IMR-90 (cell line): ENCODE data around the gene GABRB2. TPM values are rescaled to one million over a fixed set of nuclear protein-coding genes. Genes with fewer than 3 reads are reported as not detected.

Experiments
- ATAC-seq: fragments of 200-7000 bp; cut with Tn5 transposase; 2 replicates; pipeline ENCODE4 v1.9.1; 2020; ENCODE audit warnings: low read depth, mild to moderate bottlenecking, moderate library complexity
- BruUV-seq: library from RNA; stranded (reverse); fragments of 400-500 nt; replicated peaks from 2 replicates; lab custom pipeline; 2021; lab: Mats Ljungman, UMichigan
- CTCF ChIA-PET: fragments of 300-600 bp; formaldehyde crosslinking; extraction: SDS; loops from one replicate; lab custom pipeline; 2021; ENCODE audit warnings: antibody characterized with exemption; lab: Yijun Ruan, JAX
- POLR2A ChIA-PET: fragments of 300-600 bp; sonication (Branson Sonifier 250); formaldehyde crosslinking; loops from one replicate; lab custom pipeline; 2022; ENCODE audit warnings: antibody characterized with exemption; ENCODE audit not compliant: unreplicated experiment; lab: Charles Lee
- DNase-seq: peaks from one replicate; pipeline ENCODE4 v3.0.0; 2013
- H2AFZ ChIP-seq: replicated peaks from 2 replicates; pipeline ENCODE3; 2013; ENCODE audit warnings: low read length, mild to moderate bottlenecking; ENCODE audit not compliant: poor library complexity
- H2AK5ac ChIP-seq: 2 replicates; pipeline ENCODE4 v1.6.1; 2013; ENCODE audit warnings: low read depth, low read length, inconsistent platforms
- H2AK9ac ChIP-seq: replicated peaks from 2 replicates; pipeline ENCODE3; 2013; ENCODE audit warnings: mild to moderate bottlenecking, low read depth, low read length, moderate library complexity; ENCODE audit not compliant: poor library complexity
- H2BK120ac ChIP-seq: 2 replicates; pipeline ENCODE4 v1.6.1; 2013; ENCODE audit warnings: low read depth, low read length, inconsistent platforms
- H2BK15ac ChIP-seq: 3 replicates; pipeline ENCODE4 v1.6.1; 2013; ENCODE audit warnings: low read depth, low read length, inconsistent platforms
- H2BK20ac ChIP-seq: 2 replicates; pipeline ENCODE4 v1.6.1; 2013; ENCODE audit warnings: low read depth, mild to moderate bottlenecking, inconsistent platforms, low read length, moderate library complexity
- H2BK5ac ChIP-seq: 2 replicates; pipeline ENCODE4 v1.6.1; 2013; ENCODE audit warnings: mild to moderate bottlenecking, low read depth, low read length, inconsistent platforms; ENCODE audit not compliant: poor library complexity, severe bottlenecking
- H3K14ac ChIP-seq: replicated peaks from 2 replicates; pipeline ENCODE4 v1.6.1; 2013; ENCODE audit warnings: low read depth, low read length, inconsistent platforms
- H3K18ac ChIP-seq: 2 replicates; pipeline ENCODE4 v1.6.1; 2013; ENCODE audit warnings: low read depth, low read length, control low read depth
- H3K23ac ChIP-seq: 2 replicates; pipeline ENCODE4 v1.6.1; 2013; ENCODE audit warnings: low read depth, low read length, inconsistent platforms
- H3K27ac ChIP-seq: 2 replicates; pipeline ENCODE4 v1.5.1; 2013; ENCODE audit warnings: mild to moderate bottlenecking, control low read depth, low read length; ENCODE audit not compliant: insufficient read depth
- H3K27me3 ChIP-seq: 2 replicates; pipeline ENCODE4 v1.6.1; 2013; ENCODE audit warnings: low read length; ENCODE audit not compliant: control insufficient read depth, insufficient read depth
- H3K36me3 ChIP-seq: 2 replicates; pipeline ENCODE4 v1.6.1; 2013; ENCODE audit warnings: low read length, mixed read lengths; ENCODE audit not compliant: control insufficient read depth, insufficient read depth
- H3K4ac ChIP-seq: 2 replicates; pipeline ENCODE4 v1.6.1; 2013; ENCODE audit warnings: low read depth, low read length, inconsistent platforms
- H3K4me1 ChIP-seq: 2 replicates; pipeline ENCODE4 v1.6.1; 2013; ENCODE audit warnings: low read length, mixed read lengths; ENCODE audit not compliant: control insufficient read depth, insufficient read depth
- H3K4me2 ChIP-seq: 2 replicates; pipeline ENCODE4 v1.6.1; 2013; ENCODE audit warnings: low read depth, mild to moderate bottlenecking, control low read depth, low read length, moderate library complexity
- H3K4me3 ChIP-seq: 2 replicates; pipeline ENCODE4 v1.5.1; 2013; ENCODE audit warnings: low read depth, mild to moderate bottlenecking, control low read depth, low read length, moderate library complexity; ENCODE audit not compliant: insufficient read depth
- H3K56ac ChIP-seq: 2 replicates; pipeline ENCODE4 v1.6.1; 2013; ENCODE audit warnings: low read length, inconsistent platforms; ENCODE audit not compliant: insufficient read depth; ENCODE audit errors: extremely low read depth
- H3K79me1 ChIP-seq, 2 experiments: 2 replicates each; pipeline ENCODE4 v1.6.1; 2013; ENCODE audit warnings: low read length in 2 of 2, inconsistent platforms in 1 of 2, low read depth in 1 of 2
- H3K9ac ChIP-seq: 2 replicates; pipeline ENCODE4 v1.6.1; 2013; ENCODE audit warnings: low read depth, low read length, control low read depth
- H3K9me1 ChIP-seq: 2 replicates; pipeline ENCODE4 v1.6.1; 2013; ENCODE audit warnings: low read length, inconsistent platforms; ENCODE audit not compliant: insufficient read depth
- H3K9me3 ChIP-seq: 2 replicates; pipeline ENCODE4 v1.6.1; 2013; ENCODE audit warnings: low read length; ENCODE audit not compliant: control insufficient read depth, insufficient read depth
- H4K20me1 ChIP-seq: 2 replicates; pipeline ENCODE4 v1.6.1; 2013; ENCODE audit warnings: low read length, inconsistent platforms; ENCODE audit not compliant: insufficient read depth
- H4K5ac ChIP-seq: 2 replicates; pipeline ENCODE4 v1.6.1; 2013; ENCODE audit warnings: mild to moderate bottlenecking, low read depth, low read length, control low read depth
- H4K8ac ChIP-seq, 2 experiments: 2 replicates each; pipeline ENCODE4 v1.6.1; 2013; ENCODE audit warnings: low read depth in 2 of 2, low read length in 2 of 2, control low read depth in 1 of 2, inconsistent platforms in 1 of 2
- H4K91ac ChIP-seq: 2 replicates; pipeline ENCODE4 v1.6.1; 2013; ENCODE audit warnings: low read depth, low read length, inconsistent platforms; ENCODE audit not compliant: insufficient read depth
- BHLHE40 ChIP-seq: fragments of 150-350 bp; IDR thresholded peaks from 2 replicates; pipeline ENCODE4 v1.6.1; 2016; ENCODE audit warnings: mild to moderate bottlenecking, low read depth, low read length
- CHD1 ChIP-seq: IDR thresholded peaks from 2 replicates; pipeline ENCODE4 v1.6.1; 2012; ENCODE audit warnings: low read depth, low read length, improper control_type of control experiment
- ELK1 ChIP-seq: fragments of 150-350 bp; IDR thresholded peaks from 2 replicates; pipeline ENCODE4 v1.6.1; 2016; ENCODE audit warnings: low read depth, mild to moderate bottlenecking, low read length, moderate library complexity, borderline replicate concordance
- FOS ChIP-seq: fragments of 150-350 bp; IDR thresholded peaks from 2 replicates; pipeline ENCODE4 v1.6.1; 2016; ENCODE audit warnings: low read depth, low read length
- MAFK ChIP-seq: IDR thresholded peaks from 2 replicates; pipeline ENCODE4 v1.6.1; 2012; ENCODE audit warnings: low read depth, low read length, improper control_type of control experiment
- MAZ ChIP-seq: IDR thresholded peaks from 2 replicates; pipeline ENCODE4 v1.6.1; 2012; ENCODE audit warnings: low read depth, mild to moderate bottlenecking, low read length, improper control_type of control experiment, moderate library complexity, borderline replicate concordance
- NFE2L2 ChIP-seq: fragments of 150-350 bp; IDR thresholded peaks from 2 replicates; pipeline ENCODE4 v1.6.1; 2016; ENCODE audit warnings: low read depth, mild to moderate bottlenecking, low read length
- POLR2A ChIP-seq: IDR thresholded peaks from 2 replicates; pipeline ENCODE4 v1.6.1; 2012; ENCODE audit warnings: mild to moderate bottlenecking, low read depth, low read length
- RCOR1 ChIP-seq: IDR thresholded peaks from 2 replicates; pipeline ENCODE4 v1.6.1; 2012; ENCODE audit warnings: mild to moderate bottlenecking, low read length, improper control_type of control experiment; ENCODE audit not compliant: insufficient replicate concordance
- RFX5 ChIP-seq: IDR thresholded peaks from 2 replicates; pipeline ENCODE4 v1.8.0; 2012; ENCODE audit warnings: low read depth, mild to moderate bottlenecking, low read length, moderate library complexity
- SMC3 ChIP-seq: fragments of 150-350 bp; IDR thresholded peaks from 2 replicates; pipeline ENCODE4 v1.6.1; 2016; ENCODE audit warnings: low read depth, mild to moderate bottlenecking, antibody characterized with exemption, low read length, moderate library complexity
- USF2 ChIP-seq: fragments of 150-350 bp; IDR thresholded peaks from 2 replicates; pipeline ENCODE4 v1.6.1; 2017; ENCODE audit warnings: mild to moderate bottlenecking, antibody characterized with exemption, low read length, low read depth
- WGBS, 2 experiments: methylation state at CpG; one replicate each; pipeline versions ENCODE4 v1.1.5 to v1.1.7; 2013; ENCODE audit warnings: missing lambda C conversion rate in 2 of 2; ENCODE audit not compliant: insufficient read length in 1 of 2; ENCODE audit errors: extremely low coverage in 2 of 2; 5-methylcytosine and 5-hydroxymethylcytosine counted together
- dilution Hi-C: fragments of 300-500 bp; cut with HindIII; formaldehyde crosslinking; loops from one replicate; pipeline ENCODE4 v1.14.3; 2018; ENCODE audit warnings: low sequenced_read_pairs; ENCODE audit not compliant: unreplicated experiment
- in situ Hi-C: fragments of 300-500 bp; cut with MboI; formaldehyde crosslinking; loops from 3 replicates; pipeline ENCODE4 v1.14.3; 2019; ENCODE audit warnings: low sequenced_read_pairs, inconsistent platforms, mixed read lengths
- intact Hi-C: fragments of 100-400 bp; cut with micrococcal nuclease; formaldehyde crosslinking; loops from 2 replicates; pipeline ENCODE4 v1.10.0; 2022
- polyA plus RNA-seq, 3 experiments: library from polyadenylated mRNA; depleted of rRNA; stranded (reverse); fragments of >200 nt; gene quantifications; 2 replicates each; pipeline ENCODE4 v1.2.3, GENCODE V29; 2012; ENCODE audit warnings: low replicate concordance in 1 of 3
- total RNA-seq: library from RNA; depleted of rRNA; stranded (reverse); fragments of >200 nt; gene quantifications from 2 replicates; pipeline ENCODE4 v1.2.3, GENCODE V29; 2012

Gene GABRB2
- total and polyA plus RNA-seq, 2 of the 4 experiments (the other 2 are of a cell fraction): not detected

DNA sequence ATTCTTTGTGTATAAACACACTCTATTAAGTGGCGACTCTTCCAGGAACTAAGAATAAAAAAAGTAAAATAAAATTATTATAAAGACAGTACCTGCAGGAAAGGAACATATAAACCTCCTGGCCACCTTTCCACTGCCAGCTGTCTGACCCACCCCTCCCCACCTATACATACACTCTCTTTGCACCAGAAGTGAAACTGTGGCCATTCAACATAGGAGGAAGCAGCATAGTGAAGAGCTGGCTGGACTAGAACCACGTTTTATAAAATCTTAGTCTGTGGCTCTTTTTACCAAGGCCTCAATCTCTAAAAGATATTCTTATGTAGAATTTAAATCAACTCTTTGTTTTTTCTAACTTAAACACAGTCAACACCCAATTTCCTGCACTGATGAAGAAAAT is 289.6 kb downstream of the GABRB2 start:
- Histone ChIP-seq H4K91ac (no peak overlapping the region), H3K56ac (no peak overlapping the region), H4K5ac (no peak overlapping the region), H3K27me3 (no peaks in the 10 kb centered on the region), H2BK20ac (no peak overlapping the region), H3K9ac (no peak overlapping the region), H2BK15ac (no peak overlapping the region), H3K9me3 (peaks cover 5% of the 10 kb centered on the region; the same call in 1 of the 2 replicates), H2BK5ac (no peak overlapping the region), H4K8ac (no peak overlapping the region), H2BK120ac (no peak overlapping the region), H3K23ac (no peak overlapping the region), H3K9me1 (no peaks in the 10 kb centered on the region), H2AK5ac (no peak overlapping the region), H3K4ac (no peak overlapping the region), H3K36me3 (no peaks in the 10 kb centered on the region), H3K18ac (no peak overlapping the region), H3K4me3 (no peak overlapping the region), H2AK9ac (no peak overlapping the region), H2AFZ (no peak overlapping the region), H3K79me1 (no peaks in the 10 kb centered on the region), H3K27ac (no peak overlapping the region), H3K4me2 (no peak overlapping the region), H3K4me1 (no peaks in the 10 kb centered on the region), H4K20me1 (no peaks in the 10 kb centered on the region), H3K14ac (no peak overlapping the region)
- ATAC-seq: no peak
- no TSS peak for BruUV-seq
- dilution Hi-C loops: no loop called here
- ChIA-PET CTCF (interaction anchor here (0.6 kb wide), 1 partner anchor 10 kb away, joined by 3 read pairs; no protein-coding TSS in a partner anchor), POLR2A (no interaction called here)
- TF ChIP-seq POLR2A (no peak), CHD1 (no peak), ELK1 (no peak), MAFK (no peak), NFE2L2 (no peak), BHLHE40 (no peak), SMC3 (no peak), RFX5 (no peak), FOS (no peak), RCOR1 (no peak), USF2 (no peak), MAZ (no peak)
- WGBS, 2 experiments: no CpG with 5 or more reads among the region's 2 CpGs
- no peak for DNase-seq
- intact Hi-C loops: no loop called here
- in situ Hi-C loops: no loop called here
